K562 (cell line): ENCODE measurements around the gene NUDT22. TPM values are rescaled to one million over a fixed set of nuclear protein-coding genes. Genes with fewer than 3 reads are reported as not detected.

Experiments used
- AFF4 ChIP-seq: sonication (generic); formaldehyde crosslinking; IDR thresholded peaks from 2 replicates; pipeline ENCODE4 v1.8.0; 2023; ENCODE audit warnings: mild to moderate bottlenecking, missing genetic modification reagents
- BRD4 ChIP-seq: fragments of 200-600 bp; sonication (generic); IDR thresholded peaks from 2 replicates; pipeline ENCODE4 v1.6.1; 2017; ENCODE audit warnings: inconsistent platforms
- BRD9 ChIP-seq: fragments of 450-650 bp; IDR thresholded peaks from 2 replicates; pipeline ENCODE4 v1.6.1; 2018; ENCODE audit warnings: low read depth; ENCODE audit not compliant: partially characterized antibody
- ETV5 ChIP-seq: sonication (generic); formaldehyde crosslinking; IDR thresholded peaks from 2 replicates; pipeline ENCODE4 v1.4.0; 2020; ENCODE audit warnings: low read depth, mild to moderate bottlenecking, missing genetic modification reagents
- MAZ ChIP-seq, 2 experiments: fragments of 450-650 bp in 1 of 2; sonication (generic) in 1 of 2; formaldehyde crosslinking; IDR thresholded peaks in 1 of 2; conservative IDR thresholded peaks in 1 of 2; 2 replicates each; pipeline versions ENCODE4 v1.4.0 to v1.5.0; 2020; ENCODE audit warnings: mild to moderate bottlenecking in 1 of 2, missing genetic modification reagents in 1 of 2
- MED1 ChIP-seq: sonication (generic); formaldehyde crosslinking; IDR thresholded peaks from 2 replicates; pipeline ENCODE4 v1.8.1; 2023; ENCODE audit warnings: missing genetic modification reagents, borderline replicate concordance
- MYNN ChIP-seq, 2 experiments: sonication (generic); formaldehyde crosslinking in 1 of 2; IDR thresholded peaks; 2 replicates each; pipeline versions ENCODE4 v1.5.0 to v1.6.1; 2016 to 2020; ENCODE audit warnings: antibody characterized with exemption in 1 of 2, missing genetic modification reagents in 1 of 2
- NFXL1 ChIP-seq: fragments of 450-650 bp; formaldehyde crosslinking; IDR thresholded peaks from 2 replicates; pipeline ENCODE4 v1.4.0; 2021; ENCODE audit warnings: mild to moderate bottlenecking
- RBM39 ChIP-seq: fragments of 200-400 bp; formaldehyde crosslinking; optimal IDR thresholded peaks from 2 replicates; pipeline ENCODE3; 2018; ENCODE audit warnings: low read depth, low read length
- RCOR1 ChIP-seq, 2 experiments: IDR thresholded peaks; 2 replicates each; pipeline ENCODE4 v1.6.1; 2012; ENCODE audit warnings: low read depth in 2 of 2, low read length in 2 of 2, borderline replicate concordance in 1 of 2, improper control_type of control experiment in 1 of 2
- RFX7 ChIP-seq: fragments of 250-450 bp; sonication (Bioruptor Pico); IDR thresholded peaks from 2 replicates; pipeline ENCODE4 v1.5.1; 2021; ENCODE audit warnings: mild to moderate bottlenecking
- SMARCE1 ChIP-seq: fragments of 450-650 bp; IDR thresholded peaks from 2 replicates; pipeline ENCODE4 v1.7.1; 2016; ENCODE audit warnings: mild to moderate bottlenecking
- SRSF1 ChIP-seq: fragments of 200-400 bp; formaldehyde crosslinking; IDR thresholded peaks from 2 replicates; pipeline ENCODE4 v1.6.1; 2017; ENCODE audit warnings: mild to moderate bottlenecking, low read depth, low read length, moderate library complexity
- SRSF3 ChIP-seq: fragments of 200-400 bp; formaldehyde crosslinking; IDR thresholded peaks from 2 replicates; pipeline ENCODE4 v1.6.1; 2016; ENCODE audit warnings: mild to moderate bottlenecking, low read length, moderate library complexity; ENCODE audit not compliant: insufficient read depth
- polyA plus RNA-seq, 8 experiments: library from polyadenylated mRNA; depleted of rRNA in 4 of 8; stranded (reverse) in 5 of 8; unstranded in 3 of 8; fragments of >200 nt; fragmentation: Nextera tagmentation in 2 of 8; fragmentation: Illumina TruSeq in 1 of 8; extraction: Ambion mirVana in 2 of 8; extraction: Trizol in 1 of 8; gene quantifications; 2 replicates each; pipeline versions ENCODE4 v1.2.1 to v1.2.3, GENCODE V29; 2011 to 2014; ENCODE audit warnings: inconsistent platforms in 1 of 8, missing spikeins in 1 of 8
- total RNA-seq, 7 experiments: library from RNA; depleted of rRNA in 6 of 7; stranded (reverse); fragments of >200 nt in 6 of 7; fragmentation: Illumina TruSeq in 2 of 7; extraction: Trizol in 2 of 7; gene quantifications; 2 replicates each; pipeline versions ENCODE4 v1.2.1 to v1.2.3, GENCODE V29; 2011 to 2021; ENCODE audit warnings: low replicate concordance in 1 of 7
- TF ChIP-seq, protein P1 (sequence below): fragments of 250-450 bp; sonication (Bioruptor Pico); IDR thresholded peaks from 2 replicates; pipeline ENCODE4 v1.8.0; 2021; ENCODE audit warnings: mild to moderate bottlenecking, moderate library complexity
- TF ChIP-seq, protein P2 (sequence below): sonication (generic); formaldehyde crosslinking; IDR thresholded peaks from 2 replicates; pipeline ENCODE4 v1.8.0; 2022; ENCODE audit warnings: mild to moderate bottlenecking, missing genetic modification reagents
- TF ChIP-seq, protein P3 (sequence below): sonication (generic); formaldehyde crosslinking; IDR thresholded peaks from 2 replicates; pipeline ENCODE4 v1.8.1; 2023; ENCODE audit warnings: mild to moderate bottlenecking, missing genetic modification reagents

Gene NUDT22
- total and polyA plus RNA-seq, 9 of the 15 experiments (the other 6 are each of a cell fraction or from before 2014, with no cell fraction given), result 6.3 to 92.6 (median 37.4) TPM

DNA sequence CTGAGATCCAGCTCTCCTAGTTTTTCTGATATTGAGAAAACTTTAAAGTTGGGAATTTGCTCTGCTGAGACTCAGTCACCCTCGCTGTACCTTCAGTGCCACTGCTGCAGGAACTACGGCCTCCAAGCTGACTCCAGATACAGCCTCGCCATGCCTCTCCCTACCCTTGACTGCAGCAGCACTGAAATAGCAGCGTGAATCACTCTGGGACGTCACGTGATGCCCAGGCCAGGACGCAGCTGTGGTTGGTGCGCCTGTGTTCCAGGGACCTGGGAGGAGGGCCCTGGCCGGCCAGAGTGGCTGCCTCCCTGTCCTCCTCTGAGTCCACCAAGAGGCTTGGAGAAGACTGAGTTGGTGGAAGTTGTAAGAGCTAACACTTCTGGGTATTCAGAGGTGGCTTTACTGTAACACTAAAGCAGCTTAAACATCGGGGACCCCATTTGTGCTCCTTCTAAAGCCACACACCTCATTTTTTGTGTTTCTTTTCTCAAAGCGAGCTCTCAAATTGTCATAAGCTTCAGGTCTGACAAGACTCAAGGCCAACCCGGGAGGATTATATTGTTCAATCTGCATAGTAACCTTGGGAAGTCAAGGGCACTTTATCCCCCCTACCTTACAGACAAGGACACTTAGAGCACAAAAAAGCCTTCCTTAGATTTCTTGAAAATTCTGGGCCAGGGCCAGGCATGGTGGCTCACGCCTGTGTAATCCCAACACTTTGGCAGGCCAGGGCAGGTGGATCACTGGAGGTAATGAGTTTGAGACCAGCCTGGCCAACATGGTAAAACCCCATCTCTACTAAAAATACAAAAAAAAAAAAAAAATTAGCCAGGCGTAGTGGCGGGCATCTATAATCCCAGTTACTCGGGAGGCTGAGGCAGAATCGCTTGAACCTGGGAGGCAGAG is 44.3 kb upstream of the NUDT22 start (continued):
- TF ChIP-seq, protein P1, sequence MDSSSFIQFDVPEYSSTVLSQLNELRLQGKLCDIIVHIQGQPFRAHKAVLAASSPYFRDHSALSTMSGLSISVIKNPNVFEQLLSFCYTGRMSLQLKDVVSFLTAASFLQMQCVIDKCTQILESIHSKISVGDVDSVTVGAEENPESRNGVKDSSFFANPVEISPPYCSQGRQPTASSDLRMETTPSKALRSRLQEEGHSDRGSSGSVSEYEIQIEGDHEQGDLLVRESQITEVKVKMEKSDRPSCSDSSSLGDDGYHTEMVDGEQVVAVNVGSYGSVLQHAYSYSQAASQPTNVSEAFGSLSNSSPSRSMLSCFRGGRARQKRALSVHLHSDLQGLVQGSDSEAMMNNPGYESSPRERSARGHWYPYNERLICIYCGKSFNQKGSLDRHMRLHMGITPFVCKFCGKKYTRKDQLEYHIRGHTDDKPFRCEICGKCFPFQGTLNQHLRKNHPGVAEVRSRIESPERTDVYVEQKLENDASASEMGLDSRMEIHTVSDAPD (CRISPR knock-in tag), result no peak
- no peak for TF ChIP-seq NFXL1
- TF ChIP-seq MYNN (IDR thresholded peaks at IDR 0.05), result no peak; the same call in 1 of the 2 replicates
- no peak for TF ChIP-seq MYNN (CRISPR knock-in tag; IDR thresholded peaks at IDR 0.05)
- TF ChIP-seq AFF4 (CRISPR knock-in tag), result no peak
- TF ChIP-seq, protein P2, sequence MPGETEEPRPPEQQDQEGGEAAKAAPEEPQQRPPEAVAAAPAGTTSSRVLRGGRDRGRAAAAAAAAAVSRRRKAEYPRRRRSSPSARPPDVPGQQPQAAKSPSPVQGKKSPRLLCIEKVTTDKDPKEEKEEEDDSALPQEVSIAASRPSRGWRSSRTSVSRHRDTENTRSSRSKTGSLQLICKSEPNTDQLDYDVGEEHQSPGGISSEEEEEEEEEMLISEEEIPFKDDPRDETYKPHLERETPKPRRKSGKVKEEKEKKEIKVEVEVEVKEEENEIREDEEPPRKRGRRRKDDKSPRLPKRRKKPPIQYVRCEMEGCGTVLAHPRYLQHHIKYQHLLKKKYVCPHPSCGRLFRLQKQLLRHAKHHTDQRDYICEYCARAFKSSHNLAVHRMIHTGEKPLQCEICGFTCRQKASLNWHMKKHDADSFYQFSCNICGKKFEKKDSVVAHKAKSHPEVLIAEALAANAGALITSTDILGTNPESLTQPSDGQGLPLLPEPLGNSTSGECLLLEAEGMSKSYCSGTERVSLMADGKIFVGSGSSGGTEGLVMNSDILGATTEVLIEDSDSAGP, result no peak
- TF ChIP-seq BRD4, result no peak
- TF ChIP-seq ETV5 (CRISPR knock-in tag), result 0 out of 2 replicates have a peak, but pooled peaks have one; percentile 17
- TF ChIP-seq, protein P3, sequence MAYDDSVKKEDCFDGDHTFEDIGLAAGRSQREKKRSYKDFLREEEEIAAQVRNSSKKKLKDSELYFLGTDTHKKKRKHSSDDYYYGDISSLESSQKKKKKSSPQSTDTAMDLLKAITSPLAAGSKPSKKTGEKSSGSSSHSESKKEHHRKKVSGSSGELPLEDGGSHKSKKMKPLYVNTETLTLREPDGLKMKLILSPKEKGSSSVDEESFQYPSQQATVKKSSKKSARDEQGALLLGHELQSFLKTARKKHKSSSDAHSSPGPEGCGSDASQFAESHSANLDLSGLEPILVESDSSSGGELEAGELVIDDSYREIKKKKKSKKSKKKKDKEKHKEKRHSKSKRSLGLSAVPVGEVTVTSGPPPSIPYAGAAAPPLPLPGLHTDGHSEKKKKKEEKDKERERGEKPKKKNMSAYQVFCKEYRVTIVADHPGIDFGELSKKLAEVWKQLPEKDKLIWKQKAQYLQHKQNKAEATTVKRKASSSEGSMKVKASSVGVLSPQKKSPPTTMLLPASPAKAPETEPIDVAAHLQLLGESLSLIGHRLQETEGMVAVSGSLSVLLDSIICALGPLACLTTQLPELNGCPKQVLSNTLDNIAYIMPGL (CRISPR knock-in tag), result no peak
- TF ChIP-seq SRSF1, result no peak
- no peak for TF ChIP-seq RBM39
- no peak; a peak in 2 of 4 replicates for TF ChIP-seq MAZ (CRISPR knock-in tag; conservative IDR thresholded peaks at IDR 0.05 in 1 of 2, IDR thresholded peaks at IDR 0.05 in 1 of 2)
- TF ChIP-seq SMARCE1, result peak; percentile 66; the same call in 1 of the 2 replicates
- TF ChIP-seq RFX7 (CRISPR knock-in tag), result no peak
- no peak for TF ChIP-seq MED1 (CRISPR knock-in tag)
- TF ChIP-seq SRSF3, result no peak
- peak in 1 of 2 experiments; percentile 80; a peak in 2 of 4 replicates for TF ChIP-seq RCOR1 (IDR thresholded peaks at IDR 0.05; ENCODE audit: borderline replicate concordance in 1 of 2, low read depth in 2 of 2, low read length in 2 of 2)
- no peak for TF ChIP-seq BRD9
